ENCODE data around the gene DYNC2H1.

- TF ChIP-seq EP300 (IDR thresholded peaks at IDR 0.05) (no peak), POLR2A (IDR thresholded peaks at IDR 0.05) (no peak), CTCF (IDR thresholded peaks at IDR 0.05) (no peak), POLR2AphosphoS5 (IDR thresholded peaks at IDR 0.05) (no peak)
Observed at GRCh38 chr11:103294516-103294915, 185.3 kb downstream of the DYNC2H1 start.
